ENCODE data around the gene UNK. TPM values are rescaled to one million over a fixed set of nuclear protein-coding genes. Genes with fewer than 3 reads are reported as not detected.

The UNK gene
- total and polyA plus RNA-seq, 9 of the 15 experiments (the other 6 are each of a cell fraction or from before 2014, with no cell fraction given): 12.8 to 38.6 (median 24.8) TPM

- peak overlapping the region; percentile 15; the same call in 1 of the 2 replicates for H3K4me2 ChIP-seq (ENCODE audit: insufficient read depth, low read length)
- ChIA-PET POLR2A (interaction anchor here (0.6 to 11.1 kb wide), 56 partner anchors 5 to 931 kb away, joined by 3 to 464 read pairs (median 4); partner anchors contain the start of genes ACOX1, EXOC7, FBF1 and GALK1), CTCF (ENCODE audit: low intra/inter-chr PET ratio) (no interaction called here)
- H3K9me3 ChIP-seq (replicated peaks; ENCODE audit: control insufficient read depth, insufficient read depth, low read depth, low read length): no peaks in the 10 kb centered on the region
- in situ Hi-C loops (cut with MboI): loop anchor here (10.0 kb wide), 1 partner anchor 225 kb away; the partner anchor contains the start of gene CDK3
- 17% methylated on average over 5 of the region's 5 CpGs for WGBS (ENCODE audit: insufficient coverage, low coverage, missing lambda C conversion rate)
- no peaks in the 10 kb centered on the region for H3K9me1 ChIP-seq (ENCODE audit: control insufficient read depth, insufficient read depth, low read length)
- ATAC-seq (no peak), DNase-seq (ENCODE audit: extremely low read depth in 1 of 4, low spot score in 3 of 4) (no peak), FAIRE-seq (no peak)
- no peak overlapping the region; a peak in 1 of 4 replicates for H3K9ac ChIP-seq (ENCODE audit: insufficient read depth in 1 of 2, low read depth in 2 of 2, low read length in 2 of 2)
- H3K27me3 ChIP-seq (ENCODE audit: control insufficient read depth in 2 of 2, insufficient read depth in 2 of 2, low read length in 2 of 2): no peaks in the 10 kb centered on the region
- peaks cover 35% of the 10 kb centered on the region for H4K20me1 ChIP-seq (replicated peaks; ENCODE audit: control insufficient read depth, insufficient read depth, low read length)
- peak overlapping the region; percentile 54 for H2AFZ ChIP-seq (ENCODE audit: low read depth, low read length)
- H3K79me2 ChIP-seq (ENCODE audit: control insufficient read depth, insufficient read depth, low read length): peaks cover 38% of the 10 kb centered on the region
- peaks cover 31% of the 10 kb centered on the region for H3K36me3 ChIP-seq (ENCODE audit: control insufficient read depth, insufficient read depth, low read length)
- peak overlapping the region; percentile 54; the same call in 2 of the 3 replicates for H3K27ac ChIP-seq (ENCODE audit: extremely low read depth, low read depth, low read length)
- BruUV-seq (replicated peaks): no TSS peak
- intact Hi-C loops (cut with micrococcal nuclease): loop anchor here (5.0 to 10.0 kb wide), 3 partner anchors 67 to 195 kb away; partner anchors contain the start of genes ACOX1, TEN1 and WBP2
- H3K4me1 ChIP-seq (replicated peaks in 1 of 2; ENCODE audit: control insufficient read depth in 2 of 2, insufficient read depth in 2 of 2, low read length in 2 of 2): peaks cover 13 to 24% of the 10 kb centered on the region in 2 experiments
- H3K4me3 ChIP-seq: no peak overlapping the region
- peak; percentile 49; the same call in 1 of the 2 replicates for TF ChIP-seq ZNF668 (CRISPR knock-in tag; IDR thresholded peaks at IDR 0.05)
- TF ChIP-seq SMAD3 (CRISPR knock-in tag; conservative IDR thresholded peaks at IDR 0.05): no peak
- no peak for TF ChIP-seq ZNF165 (CRISPR knock-in tag; IDR thresholded peaks at IDR 0.05; ENCODE audit: borderline replicate concordance)
- TF ChIP-seq DMBX1 (CRISPR knock-in tag; IDR thresholded peaks at IDR 0.05; ENCODE audit: borderline replicate concordance): no peak
- peak; percentile 58; the same call in 1 of the 2 replicates for TF ChIP-seq CHAMP1 (IDR thresholded peaks at IDR 0.05)
- peak; percentile 65; the same call in 1 of the 2 replicates for TF ChIP-seq ZNF644 (tag; IDR thresholded peaks at IDR 0.05; ENCODE audit: low read depth)
- peak; percentile 4 to 61 for TF ChIP-seq NRF1 (conservative IDR thresholded peaks at IDR 0.05 in 1 of 2, IDR thresholded peaks at IDR 0.05 in 1 of 2)
- TF ChIP-seq ZNF197 (CRISPR knock-in tag; IDR thresholded peaks at IDR 0.05; ENCODE audit: low read depth): 0 out of 2 replicates have a peak, but pooled peaks have one; percentile 76
- no peak for TF ChIP-seq ZNF121 (CRISPR knock-in tag; conservative IDR thresholded peaks at IDR 0.05)
- TF ChIP-seq CREB5 (CRISPR knock-in tag; IDR thresholded peaks at IDR 0.05): no peak
- TF ChIP-seq NFIX (CRISPR knock-in tag; IDR thresholded peaks at IDR 0.05; ENCODE audit: low read depth): no peak
- no peak for TF ChIP-seq TCF7 (IDR thresholded peaks at IDR 0.05; ENCODE audit: borderline replicate concordance)
These were observed 4.4 kb upstream of the UNK start for GRCh38 chr17:75779987-75780889.
